T-helper 1 cell (primary cell): ENCODE measurements around the gene PPM1D.
"Not testable (repeated sequence)": the region's sequence is repeated elsewhere in the genome, so short reads cannot be mapped to it uniquely, and the experiment has no call there.

Experiments
- DNase-seq, 5 donors: peaks; one replicate each; pipeline ENCODE4 v3.0.0-alpha.2; 2012 to 2020
- total RNA-seq, 4 donors: gene quantifications; one replicate each; lab custom pipeline; 2026; lab: John Stamatoyannopoulos, UW

Gene PPM1D
- 29.4 to 55.2 (median 32.4) reads per million in 4 donors for total RNA-seq

- DNase-seq: peak; percentile 96 to 98 (median 97)
Measured at GRCh38 chr17:60599620-60600489, at the start of gene PPM1D. Gene PPM1D (plus strand): TSS chr17:60600193. CDS start chr17:60600415, 222 bp downstream.

- DNase-seq: not testable (repeated sequence)
Measured at GRCh38 chr17:60552255-60552654, 47.7 kb upstream of the PPM1D start.

- no peak for DNase-seq
Measured at GRCh38 chr17:60554377-60554788, 45.6 kb upstream of the PPM1D start.

GRCh38 chr17:60555786-60556185 lies 44.2 kb upstream of the PPM1D start:
- DNase-seq: no peak

GRCh38 chr17:60557805-60558204 lies 42.2 kb upstream of the PPM1D start:
- DNase-seq: no peak

GRCh38 chr17:60559659-60559994 lies 40.4 kb upstream of the PPM1D start:
- no peak for DNase-seq

GRCh38 chr17:60559995-60560859 lies 39.8 kb upstream of the PPM1D start:
- DNase-seq: no peak

GRCh38 chr17:60560860-60561257 lies 39.1 kb upstream of the PPM1D start:
- no peak for DNase-seq

- no peak for DNase-seq
Measured at GRCh38 chr17:60562421-60562820, 37.6 kb upstream of the PPM1D start.

GRCh38 chr17:60563743-60564142 lies 36.2 kb upstream of the PPM1D start:
- DNase-seq: no peak

- DNase-seq: no peak
Measured at GRCh38 chr17:60565233-60565632, 34.8 kb upstream of the PPM1D start.

GRCh38 chr17:60573236-60574051 lies 26.5 kb upstream of the PPM1D start:
- DNase-seq: no peak

GRCh38 chr17:60577147-60577915 lies 22.7 kb upstream of the PPM1D start:
- DNase-seq: peak in 1 of 5 donors; percentile 9

- DNase-seq: no peak
Measured at GRCh38 chr17:60579090-60579489, 20.9 kb upstream of the PPM1D start.

- no peak for DNase-seq
Measured at GRCh38 chr17:60579551-60579950, 20.4 kb upstream of the PPM1D start.

GRCh38 chr17:60583008-60583407 lies 17.0 kb upstream of the PPM1D start:
- no peak for DNase-seq

- DNase-seq: no peak
Measured at GRCh38 chr17:60585887-60586286, 14.1 kb upstream of the PPM1D start.

- DNase-seq: no peak
Measured at GRCh38 chr17:60586288-60586974, 13.6 kb upstream of the PPM1D start.

- no peak for DNase-seq
Measured at GRCh38 chr17:60590070-60590469, 9.9 kb upstream of the PPM1D start.

- no peak for DNase-seq
Measured at GRCh38 chr17:60592750-60593149, 7.2 kb upstream of the PPM1D start.

- not testable (repeated sequence) for DNase-seq
Measured at GRCh38 chr17:60593441-60594036, 6.5 kb upstream of the PPM1D start.
